GM21717 (cell line): Measurements from ENCODE around the gene TNFSF8.

ENCODE experiments used
- ATAC-seq: cut with Tn5 transposase; IDR thresholded peaks from one replicate; pipeline ENCODE4 v1.9.1; 2021; ENCODE audit warnings: mild to moderate bottlenecking, moderate library complexity; ENCODE audit not compliant: unreplicated experiment

The TNFSF8 gene

GRCh38 chr9:114937516-114937915 lies 7.1 kb upstream of the TNFSF8 start:
- ATAC-seq: no peak

- ATAC-seq: no peak
Measured at GRCh38 chr9:114936581-114936980, 6.2 kb upstream of the TNFSF8 start.

- ATAC-seq: no peak
Measured at GRCh38 chr9:114935119-114935518, 4.7 kb upstream of the TNFSF8 start.

GRCh38 chr9:114932502-114932901 lies 2.1 kb upstream of the TNFSF8 start:
- no peak for ATAC-seq

- ATAC-seq: no peak
Measured at GRCh38 chr9:114931407-114931806, 1.0 kb upstream of the TNFSF8 start.

- no peak for ATAC-seq
Measured at GRCh38 chr9:114929201-114929600, 1.2 kb downstream of the TNFSF8 start.

GRCh38 chr9:114928671-114929070 lies 1.7 kb downstream of the TNFSF8 start:
- no peak for ATAC-seq

GRCh38 chr9:114928136-114928535 lies 2.3 kb downstream of the TNFSF8 start:
- no peak for ATAC-seq

- ATAC-seq: no peak
Measured at GRCh38 chr9:114925672-114926071, 4.7 kb downstream of the TNFSF8 start.

GRCh38 chr9:114925039-114925438 lies 5.4 kb downstream of the TNFSF8 start:
- ATAC-seq: no peak

GRCh38 chr9:114924327-114924726 lies 6.1 kb downstream of the TNFSF8 start:
- no peak for ATAC-seq

GRCh38 chr9:114923918-114924317 lies 6.5 kb downstream of the TNFSF8 start:
- ATAC-seq: no peak

GRCh38 chr9:114921171-114921570 lies 9.2 kb downstream of the TNFSF8 start:
- no peak for ATAC-seq

- no peak for ATAC-seq
Measured at GRCh38 chr9:114919611-114920010, 10.8 kb downstream of the TNFSF8 start.

GRCh38 chr9:114916481-114916880 lies 13.9 kb downstream of the TNFSF8 start:
- ATAC-seq: no peak

- ATAC-seq: no peak
Measured at GRCh38 chr9:114914139-114914538, 16.3 kb downstream of the TNFSF8 start.

GRCh38 chr9:114913656-114914055 lies 16.7 kb downstream of the TNFSF8 start:
- no peak for ATAC-seq

GRCh38 chr9:114913217-114913616 lies 17.2 kb downstream of the TNFSF8 start:
- no peak for ATAC-seq

- no peak for ATAC-seq
Measured at GRCh38 chr9:114911167-114911821, 19.1 kb downstream of the TNFSF8 start.

- no peak for ATAC-seq
Measured at GRCh38 chr9:114910541-114910940, 19.9 kb downstream of the TNFSF8 start.

- ATAC-seq: no peak
Measured at GRCh38 chr9:114909661-114910060, 20.7 kb downstream of the TNFSF8 start.

GRCh38 chr9:114908805-114909448 lies 21.5 kb downstream of the TNFSF8 start:
- ATAC-seq: peak; percentile 21
